Measurements from ENCODE around the gene HMOX2. TPM values are rescaled to one million over a fixed set of nuclear protein-coding genes. Genes with fewer than 3 reads are reported as not detected.

The HMOX2 gene
- total and polyA plus RNA-seq, 5 donors from 2014 or later: 41.2 to 145 (median 125) TPM

- Mint-ChIP-seq H3K36me3 (peaks cover 13% of the 10 kb centered on the region), H3K27me3 (no peaks in the 10 kb centered on the region), H3K27ac (no peak overlapping the region), H3K9me3 (no peaks in the 10 kb centered on the region), H3K4me3 (no peak overlapping the region), H3K4me1 (peaks cover 5 to 32% (median 9%) of the 10 kb centered on the region in 4 donors)
- no peaks in the 10 kb centered on the region for H3K4me1 ChIP-seq (ENCODE audit: control insufficient read depth, insufficient read depth, low read length, poor library complexity, severe bottlenecking)
- H3K4me3 ChIP-seq (ENCODE audit: low read depth, low read length): no peak overlapping the region
- peaks cover 35% of the 10 kb centered on the region for H3K36me3 ChIP-seq (ENCODE audit: control insufficient read depth, insufficient read depth, low read length)
- H3K9me3 ChIP-seq (ENCODE audit: control insufficient read depth in 2 of 2, low read length in 2 of 2): no peaks in the 10 kb centered on the region
- no peaks in the 10 kb centered on the region for H3K27me3 ChIP-seq (ENCODE audit: control insufficient read depth, insufficient read depth, low read length)
- H3K27ac ChIP-seq (ENCODE audit: insufficient read depth, low read length, poor library complexity, severe bottlenecking): no peak overlapping the region
- DNase-seq (no peak), ATAC-seq (ENCODE audit: low read depth in 2 of 2) (no peak)
Measured at GRCh38 chr16:4467916-4468315, 8.3 kb upstream of the HMOX2 start.

DNA sequence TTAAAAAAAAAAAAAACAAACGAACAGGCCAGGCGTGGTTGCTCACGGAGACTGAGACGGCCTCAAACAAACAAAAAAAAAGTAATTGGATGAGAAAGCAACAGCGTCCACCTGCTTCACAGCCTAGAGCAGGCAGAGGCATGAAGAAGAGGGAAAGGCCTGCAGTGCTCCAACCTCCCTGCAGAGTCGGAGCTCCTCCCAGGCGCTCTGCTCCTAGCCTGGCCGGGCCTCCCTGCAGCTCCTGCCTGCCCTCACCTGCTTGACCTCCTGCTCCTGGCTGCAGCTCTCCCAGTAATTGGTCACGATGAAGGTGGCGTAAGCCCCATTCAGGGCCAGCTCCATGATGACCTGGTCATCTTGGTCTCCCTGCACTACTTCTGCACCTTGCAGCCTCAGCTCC lies 7.2 kb upstream of the HMOX2 start:
- Mint-ChIP-seq H3K27ac (no peak overlapping the region), H3K27me3 (no peaks in the 10 kb centered on the region), H3K4me1 (peaks cover 9 to 42% (median 15%) of the 10 kb centered on the region in 4 donors), H3K9me3 (no peaks in the 10 kb centered on the region), H3K36me3 (peaks cover 12% of the 10 kb centered on the region), H3K4me3 (no peak overlapping the region)
- peaks cover 6% of the 10 kb centered on the region for H3K4me1 ChIP-seq (ENCODE audit: control insufficient read depth, insufficient read depth, low read length, poor library complexity, severe bottlenecking)
- ATAC-seq (ENCODE audit: low read depth in 2 of 2) (no peak), DNase-seq (no peak)
- no peak overlapping the region for H3K27ac ChIP-seq (ENCODE audit: insufficient read depth, low read length, poor library complexity, severe bottlenecking)
- no peaks in the 10 kb centered on the region for H3K9me3 ChIP-seq (ENCODE audit: control insufficient read depth in 2 of 2, low read length in 2 of 2)
- H3K36me3 ChIP-seq (ENCODE audit: control insufficient read depth, insufficient read depth, low read length): peaks cover 26% of the 10 kb centered on the region
- no peak overlapping the region for H3K4me3 ChIP-seq (ENCODE audit: low read depth, low read length)
- no peaks in the 10 kb centered on the region for H3K27me3 ChIP-seq (ENCODE audit: control insufficient read depth, insufficient read depth, low read length)

- Mint-ChIP-seq H3K27ac (peak overlapping the region in 1 of 3 donors; percentile 67), H3K27me3 (no peaks in the 10 kb centered on the region), H3K4me3 (peak overlapping the region; percentile 21 to 63 (median 44)), H3K36me3 (peaks cover 5% of the 10 kb centered on the region), H3K9me3 (no peaks in the 10 kb centered on the region), H3K4me1 (peaks cover 13 to 42% (median 19%) of the 10 kb centered on the region in 4 donors)
- peaks cover 33% of the 10 kb centered on the region for H3K4me1 ChIP-seq (ENCODE audit: control insufficient read depth, insufficient read depth, low read length, poor library complexity, severe bottlenecking)
- peaks cover 10% of the 10 kb centered on the region for H3K36me3 ChIP-seq (ENCODE audit: control insufficient read depth, insufficient read depth, low read length)
- DNase-seq (no peak), ATAC-seq (ENCODE audit: low read depth in 2 of 2) (no peak)
- H3K4me3 ChIP-seq (ENCODE audit: low read depth, low read length): no peak overlapping the region
- H3K27ac ChIP-seq (ENCODE audit: insufficient read depth, low read length, poor library complexity, severe bottlenecking): no peak overlapping the region
- H3K9me3 ChIP-seq (ENCODE audit: control insufficient read depth in 2 of 2, low read length in 2 of 2): no peaks in the 10 kb centered on the region
- H3K27me3 ChIP-seq (ENCODE audit: control insufficient read depth, insufficient read depth, low read length): no peaks in the 10 kb centered on the region
Measured at GRCh38 chr16:4471869-4472268, 4.3 kb upstream of the HMOX2 start.

GRCh38 chr16:4472880-4473279 lies 3.3 kb upstream of the HMOX2 start:
- Mint-ChIP-seq H3K27ac (peak overlapping the region; percentile 20 to 88 (median 84)), H3K9me3 (no peaks in the 10 kb centered on the region), H3K27me3 (no peaks in the 10 kb centered on the region), H3K4me3 (peak overlapping the region; percentile 90 to 94 (median 91)), H3K36me3 (peaks cover 4% of the 10 kb centered on the region), H3K4me1 (peaks cover 16 to 50% (median 25%) of the 10 kb centered on the region in 4 donors)
- Histone ChIP-seq H3K4me1 (ENCODE audit: control insufficient read depth, insufficient read depth, low read length, poor library complexity, severe bottlenecking) (peaks cover 43% of the 10 kb centered on the region), H3K4me3 (ENCODE audit: low read depth, low read length) (no peak overlapping the region), H3K9me3 (ENCODE audit: control insufficient read depth in 2 of 2, low read length in 2 of 2) (no peaks in the 10 kb centered on the region), H3K27ac (ENCODE audit: insufficient read depth, low read length, poor library complexity, severe bottlenecking) (peak overlapping the region; percentile 89), H3K36me3 (ENCODE audit: control insufficient read depth, insufficient read depth, low read length) (peaks cover 8% of the 10 kb centered on the region), H3K27me3 (ENCODE audit: control insufficient read depth, insufficient read depth, low read length) (no peaks in the 10 kb centered on the region)
- DNase-seq: no peak
- ATAC-seq (ENCODE audit: low read depth in 2 of 2): no peak

- Histone ChIP-seq H3K27me3 (ENCODE audit: control insufficient read depth, insufficient read depth, low read length) (no peaks in the 10 kb centered on the region), H3K4me3 (ENCODE audit: low read depth, low read length) (peak within 1 kb of the TSS; percentile 82), H3K9me3 (ENCODE audit: control insufficient read depth in 2 of 2, low read length in 2 of 2) (no peaks in the 10 kb centered on the region), H3K36me3 (ENCODE audit: control insufficient read depth, insufficient read depth, low read length) (peaks cover under 1% of the 10 kb centered on the region), H3K4me1 (ENCODE audit: control insufficient read depth, insufficient read depth, low read length, poor library complexity, severe bottlenecking) (peaks cover 47% of the 10 kb centered on the region), H3K27ac (ENCODE audit: insufficient read depth, low read length, poor library complexity, severe bottlenecking) (peak within 1 kb of the TSS; percentile 89)
- DNase-seq: peak; percentile 83 to 96 (median 86)
- peak; percentile 62 to 63 for ATAC-seq (ENCODE audit: low read depth in 2 of 2)
- peak within 1 kb of the TSS; percentile 90 to 94 (median 91) for H3K4me3 Mint-ChIP-seq
- no peaks in the 10 kb centered on the region for H3K9me3 Mint-ChIP-seq
- peak within 1 kb of the TSS; percentile 84 to 94 (median 93) for H3K27ac Mint-ChIP-seq
- H3K4me1 Mint-ChIP-seq: peaks cover 24 to 61% (median 34%) of the 10 kb centered on the region in 4 donors
- no peaks in the 10 kb centered on the region for H3K27me3 Mint-ChIP-seq
- H3K36me3 Mint-ChIP-seq: peaks cover 3% of the 10 kb centered on the region
Measured at GRCh38 chr16:4474192-4474961, 1.8 kb upstream of the HMOX2 start, which contains the start of gene NMRAL1. TSS of gene NMRAL1 (minus strand) at chr16:4474625. CDS start at chr16:4474132, 493 bp downstream.

DNA sequence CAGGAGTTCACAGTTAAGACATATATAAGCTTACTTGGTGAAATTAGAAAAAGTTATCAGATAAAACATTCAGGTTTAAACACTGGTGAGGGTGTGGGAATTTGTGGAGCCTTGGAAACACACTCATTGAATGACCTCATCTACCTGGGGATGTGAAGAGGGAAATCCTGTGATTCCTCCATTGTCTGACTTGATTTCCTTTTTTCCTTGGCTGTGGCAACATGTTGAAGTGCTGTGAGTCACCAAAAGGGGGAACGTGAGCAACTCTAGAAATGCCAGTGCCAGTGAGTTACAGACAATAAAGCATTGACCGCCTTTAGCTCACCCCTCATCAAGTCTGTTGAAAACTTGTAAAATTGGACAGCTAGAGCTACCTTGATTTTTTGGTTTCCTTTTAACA lies 1.8 kb downstream of the HMOX2 start:
- peaks cover 12% of the 10 kb centered on the region for H3K36me3 Mint-ChIP-seq
- Histone ChIP-seq H3K27ac (ENCODE audit: insufficient read depth, low read length, poor library complexity, severe bottlenecking) (peak overlapping the region; percentile 25), H3K27me3 (ENCODE audit: control insufficient read depth, insufficient read depth, low read length) (no peaks in the 10 kb centered on the region), H3K9me3 (ENCODE audit: control insufficient read depth in 2 of 2, low read length in 2 of 2) (no peaks in the 10 kb centered on the region), H3K36me3 (ENCODE audit: control insufficient read depth, insufficient read depth, low read length) (no peaks in the 10 kb centered on the region), H3K4me3 (ENCODE audit: low read depth, low read length) (peak overlapping the region; percentile 55), H3K4me1 (ENCODE audit: control insufficient read depth, insufficient read depth, low read length, poor library complexity, severe bottlenecking) (peaks cover 63% of the 10 kb centered on the region)
- ATAC-seq (ENCODE audit: low read depth in 2 of 2) (no peak), DNase-seq (peak in 1 of 3 donors; percentile 33)
- H3K4me1 Mint-ChIP-seq: peaks cover 34 to 67% (median 51%) of the 10 kb centered on the region in 4 donors
- no peaks in the 10 kb centered on the region for H3K27me3 Mint-ChIP-seq
- H3K9me3 Mint-ChIP-seq: no peaks in the 10 kb centered on the region
- peak overlapping the region; percentile 94 to 98 (median 94) for H3K4me3 Mint-ChIP-seq
- peak overlapping the region; percentile 80 to 92 (median 84) for H3K27ac Mint-ChIP-seq

DNA sequence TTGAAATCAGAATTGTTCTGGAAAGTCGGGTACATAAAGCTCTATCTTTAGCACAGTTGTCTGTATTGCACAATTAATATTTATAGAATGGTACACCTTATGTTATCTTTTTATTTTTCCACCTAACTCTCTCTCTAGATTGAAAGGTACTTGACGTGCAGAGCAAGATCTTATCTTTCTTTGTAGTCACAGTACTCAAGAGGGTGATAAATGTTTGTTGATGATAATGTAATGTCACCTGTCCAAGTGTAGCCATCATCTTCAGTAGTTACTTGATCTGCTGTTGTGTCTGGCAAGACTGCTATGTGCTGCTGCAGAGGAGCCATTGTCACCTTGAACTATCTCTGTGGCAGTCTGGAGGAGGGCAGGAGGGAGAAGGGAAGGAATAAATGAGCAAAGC lies 5.3 kb downstream of the HMOX2 start:
- DNase-seq: no peak
- H3K27me3 Mint-ChIP-seq: no peaks in the 10 kb centered on the region
- no peak for ATAC-seq (ENCODE audit: low read depth in 2 of 2)
- H3K27me3 ChIP-seq (ENCODE audit: control insufficient read depth, insufficient read depth, low read length): no peaks in the 10 kb centered on the region
- H3K4me3 ChIP-seq (ENCODE audit: low read depth, low read length): peak overlapping the region; percentile 57
- peak overlapping the region; percentile 22 to 74 (median 43) for H3K4me3 Mint-ChIP-seq
- H3K27ac ChIP-seq (ENCODE audit: insufficient read depth, low read length, poor library complexity, severe bottlenecking): peak overlapping the region; percentile 55
- no peaks in the 10 kb centered on the region for H3K9me3 ChIP-seq (ENCODE audit: control insufficient read depth in 2 of 2, low read length in 2 of 2)
- H3K4me1 Mint-ChIP-seq: peaks cover 29 to 63% (median 49%) of the 10 kb centered on the region in 4 donors
- no peaks in the 10 kb centered on the region for H3K9me3 Mint-ChIP-seq
- peaks cover 26% of the 10 kb centered on the region for H3K36me3 Mint-ChIP-seq
- peak overlapping the region; percentile 79 to 88 (median 81) for H3K27ac Mint-ChIP-seq
- peaks cover 25% of the 10 kb centered on the region for H3K36me3 ChIP-seq (ENCODE audit: control insufficient read depth, insufficient read depth, low read length)
- H3K4me1 ChIP-seq (ENCODE audit: control insufficient read depth, insufficient read depth, low read length, poor library complexity, severe bottlenecking): peaks cover 35% of the 10 kb centered on the region
